Erythroblast (primary cell): Measurements from ENCODE around the gene CALM1.

Experiments used
- GATA1 ChIP-seq: IDR thresholded peaks from 2 replicates; pipeline ENCODE4 v1.6.1; 2011; ENCODE audit warnings: low read depth, mild to moderate bottlenecking, control low read depth, low read length, moderate library complexity
- POLR2A ChIP-seq: IDR thresholded peaks from 2 replicates; pipeline ENCODE4 v1.6.1; 2011; ENCODE audit warnings: mild to moderate bottlenecking, low read length

DNA sequence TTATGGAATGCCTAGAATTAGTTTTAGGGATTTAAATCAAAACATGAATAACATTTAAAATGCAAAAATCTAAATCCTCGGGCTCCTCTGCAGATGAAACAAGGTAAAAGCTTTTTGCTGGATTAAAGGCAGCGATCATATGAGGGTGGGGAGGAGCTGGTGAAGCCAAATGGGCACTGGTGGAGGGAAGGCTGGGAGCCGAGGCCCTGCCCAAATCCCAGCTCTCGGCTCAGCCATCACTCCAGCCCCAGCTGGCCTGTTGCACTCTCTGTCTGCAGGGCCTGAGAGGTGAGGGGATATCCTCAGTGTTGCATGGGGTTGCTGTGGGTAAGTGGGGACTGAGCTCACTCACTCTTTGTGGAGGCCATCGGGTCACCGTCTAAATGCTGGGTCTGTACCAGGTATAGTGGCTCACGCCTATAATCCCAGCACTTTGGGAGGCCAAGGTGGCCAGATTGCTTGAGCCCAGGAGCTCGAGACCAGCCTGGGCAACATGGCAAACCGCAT lies 28.6 kb downstream of the CALM1 start:
- no peak for TF ChIP-seq POLR2A
- no peak for TF ChIP-seq GATA1
